H1 (cell line): ENCODE data around the gene DFFB. TPM values are rescaled to one million over a fixed set of nuclear protein-coding genes. Genes with fewer than 3 reads are reported as not detected.

Experiments
- SP4 ChIP-seq: IDR thresholded peaks from 2 replicates; pipeline ENCODE4 v1.6.1; 2012; ENCODE audit warnings: low read length, inconsistent platforms
- ZNF274 ChIP-seq: IDR thresholded peaks from 2 replicates; pipeline ENCODE4 v1.7.0; 2012; ENCODE audit warnings: low read length, borderline replicate concordance; ENCODE audit errors: extremely low read depth
- polyA plus RNA-seq, 7 experiments: library from polyadenylated mRNA; depleted of rRNA in 3 of 7; stranded (reverse) in 5 of 7; unstranded in 2 of 7; fragments of >200 nt in 5 of 7; fragments of 200-250 nt in 2 of 7; gene quantifications; 1 replicate in 5 of 7; 2 replicates in 1 of 7; 4 replicates in 1 of 7; pipeline versions ENCODE4 v1.2.1 to v1.2.3, GENCODE V29; 2011 to 2013; ENCODE audit warnings: missing spikeins in 2 of 7, mixed read lengths in 2 of 7
- total RNA-seq: library from RNA; stranded (reverse); fragmentation: NEBNext Ultra II Directional; extraction: Animal tissue kit (Norgen Biotek cat#: 25700); gene quantifications from 2 replicates; pipeline ENCODE4 v1.2.1, GENCODE V29; 2021

DFFB gene
- total and polyA plus RNA-seq, 2 of the 8 experiments (the other 6 are each of a cell fraction or from before 2014, with no cell fraction given), result 8.6 to 11.9 TPM

DNA sequence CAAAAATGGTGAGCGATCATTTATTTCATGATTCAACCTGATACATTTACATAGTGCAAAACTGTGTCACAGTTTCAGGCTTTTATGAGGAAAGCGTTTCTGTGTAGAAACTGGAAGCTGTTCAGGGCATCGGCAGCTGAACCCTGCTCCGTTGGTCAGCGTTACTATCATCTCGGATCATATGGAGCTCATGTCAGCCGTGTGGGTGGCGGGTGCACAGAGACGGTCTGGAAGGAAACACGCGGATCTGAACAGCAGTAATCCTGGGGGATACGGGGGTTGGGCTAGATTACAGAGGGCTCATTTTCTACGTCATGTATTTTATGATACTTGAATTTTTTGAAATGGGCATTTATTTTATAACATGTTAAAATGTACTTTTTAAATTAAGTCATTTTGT, 27.7 kb downstream of the DFFB start (continued):
- no peak for TF ChIP-seq ZNF274
- TF ChIP-seq SP4, result no peak
- TF ChIP-seq, all 59 proteins: peak for 0
